Stimulated activated effector memory CD8-positive, alpha-beta T cell treated with anti-CD3 and anti-CD28 coated beads, Interleukin-12 subunit alpha, Interleukin-12 subunit beta, amount 100 ng/mL, for 72 hours (primary cell): ENCODE data around the gene AQP10.
"Not testable (repeated sequence)": the region's sequence is repeated elsewhere in the genome, so short reads cannot be mapped to it uniquely, and the experiment has no call there.

Experiments used
- ATAC-seq: fragments of 150-1000 bp; cut with Tn5 transposase; 2 replicates; pipeline ENCODE4 v1.10.0; 2021
- DNase-seq, 2 donors: peaks; one replicate each; pipeline ENCODE4 v3.0.0; 2021 to 2022; ENCODE audit warnings: low spot score in 2 of 2
- H3K27ac Mint-ChIP-seq: one replicate; pipeline ENCODE4 v1.8.0; 2022; ENCODE audit warnings: mild to moderate bottlenecking, mixed read lengths
- H3K36me3 Mint-ChIP-seq: one replicate; pipeline ENCODE4 v1.8.0; 2022; ENCODE audit warnings: mild to moderate bottlenecking, mixed read lengths
- H3K4me1 Mint-ChIP-seq: one replicate; pipeline ENCODE4 v1.8.0; 2022; ENCODE audit warnings: mixed read lengths
- H3K4me3 Mint-ChIP-seq: one replicate; pipeline ENCODE4 v1.8.0; 2022; ENCODE audit warnings: mild to moderate bottlenecking, mixed read lengths
- H3K9me3 Mint-ChIP-seq: one replicate; pipeline ENCODE4 v1.8.0; 2022; ENCODE audit warnings: mixed read lengths

AQP10 gene

DNA sequence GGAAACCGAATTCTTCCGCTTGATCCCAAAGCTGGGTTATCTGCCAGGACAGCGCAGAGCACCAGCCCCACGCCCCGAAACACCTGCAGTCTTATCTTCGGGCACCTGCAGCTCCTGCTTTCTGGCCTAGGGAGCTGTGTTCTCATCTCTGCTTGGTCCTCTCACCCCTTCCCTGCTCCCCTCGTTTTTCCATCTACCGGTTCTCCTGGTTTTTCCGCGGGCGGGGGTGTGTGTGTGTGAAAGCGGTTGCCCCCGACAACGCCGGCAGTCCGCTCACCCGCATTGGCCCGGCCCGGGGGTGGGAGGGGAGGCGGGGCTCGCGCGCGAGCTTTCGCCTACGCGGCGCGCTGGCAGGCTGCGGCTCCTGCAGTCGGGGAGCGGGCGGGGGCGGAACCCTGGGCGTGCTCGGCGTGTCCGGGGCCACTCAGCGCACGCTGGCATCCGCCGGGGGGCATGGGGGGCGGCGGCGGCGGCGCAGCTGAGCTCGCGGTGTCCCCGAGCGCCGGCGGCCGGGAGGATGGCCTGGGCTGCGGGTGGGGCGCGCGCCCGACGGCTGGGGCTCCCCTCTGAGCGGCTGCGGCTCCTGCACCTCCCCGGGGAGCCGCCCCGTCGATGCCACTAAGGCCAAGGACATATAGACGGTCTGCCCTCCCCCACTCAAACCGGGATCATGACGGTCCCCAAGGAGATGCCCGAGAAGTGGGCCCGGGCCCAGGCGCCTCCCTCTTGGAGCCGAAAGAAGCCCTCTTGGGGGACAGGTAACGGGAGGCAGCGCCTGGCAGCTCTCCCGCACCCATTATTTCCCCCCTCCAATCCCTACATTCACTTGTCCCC lies 7.6 kb downstream of the AQP10 start:
- H3K9me3 Mint-ChIP-seq = no peaks in the 10 kb centered on the region
- H3K4me3 Mint-ChIP-seq = peak overlapping the region; percentile 91
- peaks cover 58% of the 10 kb centered on the region for H3K4me1 Mint-ChIP-seq
- peak overlapping the region; percentile 73 for H3K27ac Mint-ChIP-seq
- H3K36me3 Mint-ChIP-seq = peaks cover 45% of the 10 kb centered on the region
- DNase-seq (peak; percentile 77 to 91), ATAC-seq (peak; percentile 74)

- H3K4me1 Mint-ChIP-seq = peaks cover 59% of the 10 kb centered on the region
- peak overlapping the region; percentile 88 for H3K27ac Mint-ChIP-seq
- H3K9me3 Mint-ChIP-seq = no peaks in the 10 kb centered on the region
- H3K4me3 Mint-ChIP-seq = peak overlapping the region; percentile 91
- peaks cover 51% of the 10 kb centered on the region for H3K36me3 Mint-ChIP-seq
- ATAC-seq (no peak), DNase-seq (no peak)
Measured at GRCh38 chr1:154329152-154329521, 8.2 kb downstream of the AQP10 start.

DNA sequence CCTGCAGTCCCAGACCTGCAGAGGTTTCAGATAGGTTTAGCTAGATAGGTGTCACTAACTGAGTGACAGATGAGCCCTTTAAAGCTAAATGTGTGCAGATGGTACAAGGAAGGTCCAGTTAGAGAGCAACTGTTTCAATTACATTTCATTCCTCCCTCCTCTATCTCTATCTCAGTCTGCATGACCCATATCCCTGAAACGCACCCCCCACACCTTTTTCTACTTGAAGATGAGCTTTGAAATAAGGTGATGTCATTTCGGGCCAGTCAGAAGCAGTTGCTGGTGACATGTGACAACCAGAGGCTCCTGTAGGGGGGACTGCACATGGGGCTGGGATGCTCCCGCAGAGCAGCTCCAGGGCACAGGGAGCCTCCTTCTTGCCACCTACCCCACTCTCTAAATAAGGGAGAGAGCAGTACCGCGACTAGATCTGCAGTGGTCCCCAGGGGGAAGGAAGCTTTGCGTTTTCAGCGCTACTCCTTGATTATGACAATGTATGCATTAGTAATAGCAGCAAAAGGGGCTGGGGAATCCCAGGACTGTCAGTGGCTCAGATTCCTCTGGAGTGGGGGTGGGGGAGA lies 8.7 kb downstream of the AQP10 start:
- ATAC-seq (no peak), DNase-seq (no peak)
- Mint-ChIP-seq H3K36me3 (peaks cover 56% of the 10 kb centered on the region), H3K27ac (peak overlapping the region; percentile 88), H3K4me1 (peaks cover 59% of the 10 kb centered on the region), H3K4me3 (peak overlapping the region; percentile 91), H3K9me3 (no peaks in the 10 kb centered on the region)

DNA sequence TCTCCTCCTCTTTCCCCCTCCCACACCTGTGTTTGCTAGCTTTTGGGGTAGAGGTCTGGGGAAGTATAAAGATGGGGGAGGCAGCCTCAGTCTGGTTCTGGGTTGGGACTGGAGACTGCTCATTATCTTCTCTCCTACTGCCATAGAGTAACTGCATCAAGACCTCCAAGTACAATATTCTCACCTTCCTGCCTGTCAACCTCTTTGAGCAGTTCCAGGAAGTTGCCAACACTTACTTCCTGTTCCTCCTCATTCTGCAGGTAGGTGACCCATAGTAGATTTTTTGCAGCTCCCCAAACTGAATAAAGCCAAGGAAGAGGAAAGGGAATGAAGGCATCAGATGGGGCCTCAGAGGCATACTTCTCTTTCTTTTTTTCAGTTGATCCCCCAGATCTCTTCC lies 9.8 kb downstream of the AQP10 start:
- Mint-ChIP-seq H3K4me1 (peaks cover 66% of the 10 kb centered on the region), H3K36me3 (peaks cover 66% of the 10 kb centered on the region), H3K4me3 (peak overlapping the region; percentile 91), H3K9me3 (no peaks in the 10 kb centered on the region), H3K27ac (peak overlapping the region; percentile 88)
- ATAC-seq = no peak
- no peak for DNase-seq

GRCh38 chr1:154334079-154335024 lies 13.5 kb downstream of the AQP10 start:
- Mint-ChIP-seq H3K4me1 (peaks cover 56% of the 10 kb centered on the region), H3K4me3 (peak overlapping the region; percentile 36), H3K27ac (peak overlapping the region; percentile 94), H3K9me3 (no peaks in the 10 kb centered on the region), H3K36me3 (peaks cover 98% of the 10 kb centered on the region)
- DNase-seq (no peak), ATAC-seq (no peak)

DNA sequence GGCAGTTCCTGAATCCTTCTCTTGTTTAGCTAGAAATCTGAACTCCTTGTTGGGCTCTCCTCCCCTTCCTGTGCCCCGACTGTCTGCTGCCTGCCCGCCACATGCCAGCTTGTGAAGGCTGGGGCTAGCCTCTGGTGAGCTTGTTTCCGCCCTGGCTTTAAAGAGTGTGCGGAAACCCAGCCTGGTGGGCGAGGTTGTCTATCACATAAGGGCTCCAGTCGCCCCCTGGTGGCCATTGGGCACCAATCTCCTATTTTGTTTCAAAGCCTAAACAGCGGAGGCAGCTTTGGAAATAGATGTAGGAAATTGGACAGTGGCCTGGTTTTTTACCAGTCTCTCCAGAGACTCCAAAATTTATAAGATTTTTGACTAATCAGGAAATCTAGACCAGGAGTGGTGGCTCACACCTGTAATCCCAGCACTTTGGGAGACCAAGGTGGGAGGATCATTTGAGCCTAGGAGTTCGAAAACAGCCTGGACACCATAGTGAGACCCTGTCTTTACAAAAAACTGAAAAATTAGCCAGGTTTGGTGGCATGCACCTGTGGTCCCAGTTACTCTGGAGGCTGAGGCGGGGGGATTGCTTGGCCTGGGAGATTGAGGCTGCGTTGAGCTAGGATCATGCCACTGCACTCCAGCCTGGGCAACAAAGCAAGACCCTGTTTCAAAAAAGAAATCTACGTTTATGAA lies 14.3 kb downstream of the AQP10 start:
- peak overlapping the region; percentile 94 for H3K27ac Mint-ChIP-seq
- ATAC-seq (peak; percentile 98), DNase-seq (peak; percentile 81 to 91)
- peaks cover 56% of the 10 kb centered on the region for H3K4me1 Mint-ChIP-seq
- peak overlapping the region; percentile 36 for H3K4me3 Mint-ChIP-seq
- no peaks in the 10 kb centered on the region for H3K9me3 Mint-ChIP-seq
- peaks cover 99% of the 10 kb centered on the region for H3K36me3 Mint-ChIP-seq

DNA sequence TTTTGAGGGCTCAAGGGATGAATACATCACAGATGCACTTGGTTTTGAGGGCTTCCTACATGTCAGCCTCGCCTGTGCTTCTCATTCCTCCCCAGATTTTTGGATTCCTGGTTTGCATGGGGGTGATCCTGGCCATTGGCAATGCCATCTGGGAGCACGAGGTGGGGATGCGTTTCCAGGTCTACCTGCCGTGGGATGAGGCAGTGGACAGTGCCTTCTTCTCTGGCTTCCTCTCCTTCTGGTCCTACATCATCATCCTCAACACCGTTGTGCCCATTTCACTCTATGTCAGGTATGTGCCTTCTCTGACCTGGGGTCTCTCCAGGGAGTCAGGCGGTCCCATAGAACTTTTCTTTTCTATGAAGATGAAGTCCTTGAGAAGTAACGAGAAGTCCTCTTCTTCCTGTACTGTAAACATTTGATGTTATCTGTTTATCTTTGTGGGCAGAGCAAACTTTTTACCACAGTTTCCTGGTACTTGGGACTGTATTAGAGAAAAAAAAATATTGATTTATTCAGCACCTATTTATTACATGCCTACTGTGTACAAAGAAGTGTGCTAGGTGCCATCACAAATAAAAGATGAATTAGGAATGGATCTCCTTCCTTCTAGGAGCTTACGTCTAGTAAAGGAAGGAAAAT lies 16.5 kb downstream of the AQP10 start:
- Mint-ChIP-seq H3K9me3 (no peaks in the 10 kb centered on the region), H3K27ac (peak overlapping the region; percentile 89), H3K4me1 (peaks cover 70% of the 10 kb centered on the region), H3K36me3 (peaks cover 100% of the 10 kb centered on the region), H3K4me3 (peak overlapping the region; percentile 20)
- no peak for ATAC-seq
- DNase-seq = no peak

DNA sequence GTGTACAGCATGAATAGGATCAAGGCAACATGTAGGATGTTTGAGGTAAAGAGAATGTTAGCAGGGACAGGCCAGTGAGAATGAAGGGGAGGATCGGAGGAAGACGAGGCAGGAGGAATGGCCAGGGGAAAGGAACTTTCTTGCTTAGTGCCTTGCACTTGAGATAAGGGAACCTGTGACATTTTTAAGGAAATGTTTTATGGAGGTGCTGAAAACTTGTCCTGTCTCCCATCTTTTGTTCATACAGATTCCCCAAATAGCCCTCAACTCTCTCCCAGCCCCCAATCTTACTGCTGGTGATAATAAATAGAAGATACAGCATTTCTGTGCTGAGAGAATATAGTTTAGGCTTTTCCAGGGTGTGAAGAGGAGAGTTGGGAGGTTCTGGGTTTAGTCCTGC lies 18.0 kb downstream of the AQP10 start:
- H3K27ac Mint-ChIP-seq = peak overlapping the region; percentile 94
- DNase-seq = no peak
- H3K4me3 Mint-ChIP-seq = no peak overlapping the region
- peaks cover 82% of the 10 kb centered on the region for H3K4me1 Mint-ChIP-seq
- no peak for ATAC-seq
- H3K36me3 Mint-ChIP-seq = peaks cover 100% of the 10 kb centered on the region
- no peaks in the 10 kb centered on the region for H3K9me3 Mint-ChIP-seq

- not testable (repeated sequence) for DNase-seq, H3K9me3 Mint-ChIP-seq, ATAC-seq
- H3K27ac Mint-ChIP-seq = peak overlapping the region; percentile 94
- peaks cover 89% of the 10 kb centered on the region for H3K4me1 Mint-ChIP-seq
- H3K4me3 Mint-ChIP-seq = peak overlapping the region; percentile 72
- peaks cover 100% of the 10 kb centered on the region for H3K36me3 Mint-ChIP-seq
Measured at GRCh38 chr1:154341366-154341765, 20.5 kb downstream of the AQP10 start.

- Mint-ChIP-seq H3K9me3 (no peaks in the 10 kb centered on the region), H3K4me1 (peaks cover 96% of the 10 kb centered on the region), H3K27ac (peak overlapping the region; percentile 94), H3K36me3 (peaks cover 100% of the 10 kb centered on the region), H3K4me3 (peak overlapping the region; percentile 72)
- no peak for DNase-seq
- peak; percentile 36 for ATAC-seq
Measured at GRCh38 chr1:154342132-154342531, 21.2 kb downstream of the AQP10 start.

- peaks cover 92% of the 10 kb centered on the region for H3K4me1 Mint-ChIP-seq
- H3K27ac Mint-ChIP-seq = peak overlapping the region; percentile 94
- peaks cover 100% of the 10 kb centered on the region for H3K36me3 Mint-ChIP-seq
- DNase-seq (peak; percentile 50 to 82), ATAC-seq (peak; percentile 91)
- H3K4me3 Mint-ChIP-seq = peak overlapping the region; percentile 72
- H3K9me3 Mint-ChIP-seq = no peaks in the 10 kb centered on the region
Measured at GRCh38 chr1:154342836-154343472, 22.1 kb downstream of the AQP10 start.

DNA sequence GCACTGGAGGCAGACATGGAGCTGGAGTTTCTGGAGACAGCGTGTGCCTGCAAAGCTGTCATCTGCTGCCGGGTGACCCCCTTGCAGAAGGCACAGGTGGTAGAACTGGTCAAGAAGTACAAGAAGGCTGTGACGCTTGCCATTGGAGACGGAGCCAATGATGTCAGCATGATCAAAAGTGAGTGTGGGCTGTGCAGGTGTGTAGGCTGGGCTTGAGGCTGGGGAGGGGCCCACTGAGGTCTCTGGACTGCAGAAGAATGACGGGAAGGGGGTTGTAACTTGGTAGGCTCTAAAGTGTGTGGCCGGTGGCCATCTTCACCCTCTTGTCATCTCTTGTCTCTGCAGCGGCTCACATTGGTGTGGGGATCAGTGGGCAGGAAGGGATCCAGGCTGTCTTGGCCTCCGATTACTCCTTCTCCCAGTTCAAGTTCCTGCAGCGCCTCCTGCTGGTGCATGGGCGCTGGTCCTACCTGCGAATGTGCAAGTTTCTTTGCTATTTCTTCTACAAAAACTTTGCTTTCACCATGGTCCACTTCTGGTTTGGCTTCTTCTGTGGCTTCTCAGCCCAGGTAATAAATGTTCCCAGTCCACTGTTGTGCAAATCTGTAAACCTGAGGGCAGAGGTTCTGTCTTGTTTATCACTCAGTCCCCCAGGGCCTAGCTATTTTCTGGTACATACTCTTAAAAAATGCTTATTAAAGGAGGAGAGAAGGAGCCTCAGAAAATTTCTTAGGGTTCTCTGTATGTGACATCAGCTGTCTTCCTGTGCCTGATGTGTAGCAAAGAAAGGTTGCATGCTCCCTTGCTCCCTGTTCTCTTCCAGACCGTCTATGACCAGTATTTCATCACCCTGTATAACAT lies 24.3 kb downstream of the AQP10 start:
- Mint-ChIP-seq H3K9me3 (no peaks in the 10 kb centered on the region), H3K4me3 (peak overlapping the region; percentile 26), H3K27ac (peak overlapping the region; percentile 84), H3K36me3 (peaks cover 100% of the 10 kb centered on the region), H3K4me1 (peaks cover 78% of the 10 kb centered on the region)
- ATAC-seq (peak; percentile 22), DNase-seq (peak; percentile 49 to 80)

- Mint-ChIP-seq H3K4me3 (no peak overlapping the region), H3K9me3 (no peaks in the 10 kb centered on the region), H3K36me3 (peaks cover 89% of the 10 kb centered on the region), H3K4me1 (peaks cover 69% of the 10 kb centered on the region), H3K27ac (peak overlapping the region; percentile 88)
- ATAC-seq (no peak), DNase-seq (no peak)
Measured at GRCh38 chr1:154346276-154346917, 25.5 kb downstream of the AQP10 start.
